Myocyte (in vitro differentiated cells): ENCODE results near the gene PIP4K2C. TPM values are rescaled to one million over a fixed set of nuclear protein-coding genes. Genes with fewer than 3 reads are reported as not detected.
"Not testable (repeated sequence)": the region's sequence is repeated elsewhere in the genome, so short reads cannot be mapped to it uniquely, and the experiment has no call there.

Experiments used
- DNase-seq: peaks from one replicate; pipeline ENCODE4 v3.0.0-alpha.2; 2012; ENCODE audit warnings: low read depth
- total RNA-seq: library from RNA; depleted of rRNA; stranded (reverse); fragments of >200 nt; gene quantifications from 2 replicates; pipeline ENCODE4 v1.2.3, GENCODE V29; 2014

PIP4K2C gene
- total RNA-seq, 1 donor from 2014 or later: 15.4 TPM

DNA sequence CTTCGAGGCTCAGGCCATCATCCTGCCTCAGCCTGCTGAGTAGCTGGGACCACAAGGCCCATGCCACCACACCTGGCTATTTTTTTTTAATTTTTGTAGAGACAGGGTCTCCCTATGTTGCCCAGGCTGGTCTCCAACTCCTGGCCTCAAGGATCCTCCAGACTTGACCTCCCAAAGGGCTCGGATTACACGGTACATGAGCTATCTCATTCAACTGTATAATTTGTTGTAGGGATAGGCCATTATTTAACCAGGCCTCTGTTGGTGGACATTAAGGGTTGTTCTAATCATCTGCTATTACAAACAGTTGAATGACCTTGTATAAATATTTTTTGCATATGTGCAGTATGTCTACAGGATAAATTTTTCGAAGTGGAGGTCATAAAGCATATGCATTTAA is 32.1 kb upstream of the PIP4K2C start:
- DNase-seq: no peak

DNA sequence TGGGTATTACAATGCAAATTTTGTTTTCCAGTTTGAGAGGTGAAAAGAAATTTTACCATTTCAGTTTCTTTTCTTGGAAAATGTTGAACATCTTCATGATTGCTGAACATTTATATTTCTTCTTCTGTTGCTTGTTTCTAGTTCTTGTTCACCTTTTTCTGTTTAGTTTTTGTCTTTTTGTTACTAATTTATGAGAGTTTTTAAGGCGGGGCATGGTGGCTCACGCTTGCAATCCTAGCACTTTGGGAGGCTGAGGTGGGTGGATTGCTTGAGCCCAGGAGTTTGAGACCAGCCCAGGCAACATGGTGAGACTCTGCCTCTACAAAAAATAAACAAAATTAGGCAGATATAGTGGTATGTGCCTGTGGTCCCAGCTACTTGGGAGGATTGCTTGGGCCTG is 30.5 kb upstream of the PIP4K2C start:
- no peak for DNase-seq

DNA sequence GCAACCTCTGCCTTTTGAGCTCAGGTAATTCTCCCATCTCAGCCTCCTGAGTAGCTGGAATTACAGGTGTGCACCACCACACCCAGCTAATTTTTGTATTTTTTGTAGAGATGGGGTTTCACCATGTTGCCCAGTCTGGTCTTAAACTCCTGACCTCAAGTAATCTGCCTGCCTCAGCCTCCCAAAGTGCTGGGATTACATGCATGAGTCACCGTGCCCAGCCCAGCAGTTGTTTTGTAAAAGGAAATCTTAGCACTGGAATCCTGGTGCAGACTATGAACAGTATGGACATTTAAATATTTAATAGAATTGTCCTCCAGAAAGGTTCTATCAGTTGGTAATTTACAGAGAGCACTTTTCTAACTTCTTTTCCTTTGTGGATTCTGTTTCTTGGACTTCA is 29.9 kb upstream of the PIP4K2C start:
- DNase-seq: peak; percentile 38

DNA sequence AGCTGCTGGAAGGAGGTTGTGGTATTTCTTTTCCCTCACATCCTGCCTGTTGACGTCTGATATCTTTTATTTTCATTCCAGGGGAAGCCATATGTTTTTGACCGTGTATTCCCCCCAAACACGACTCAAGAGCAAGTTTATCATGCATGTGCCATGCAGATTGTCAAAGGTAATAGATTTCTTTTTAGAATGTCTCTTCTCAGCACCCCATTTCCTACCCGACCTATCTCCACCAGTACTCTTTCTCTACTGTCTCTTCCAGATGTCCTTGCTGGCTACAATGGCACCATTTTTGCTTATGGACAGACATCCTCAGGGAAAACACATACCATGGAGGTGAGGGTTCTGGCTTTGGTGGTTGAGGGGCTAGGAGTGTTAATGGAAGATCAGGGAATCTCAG is 27.6 kb upstream of the PIP4K2C start:
- DNase-seq: no peak

DNA sequence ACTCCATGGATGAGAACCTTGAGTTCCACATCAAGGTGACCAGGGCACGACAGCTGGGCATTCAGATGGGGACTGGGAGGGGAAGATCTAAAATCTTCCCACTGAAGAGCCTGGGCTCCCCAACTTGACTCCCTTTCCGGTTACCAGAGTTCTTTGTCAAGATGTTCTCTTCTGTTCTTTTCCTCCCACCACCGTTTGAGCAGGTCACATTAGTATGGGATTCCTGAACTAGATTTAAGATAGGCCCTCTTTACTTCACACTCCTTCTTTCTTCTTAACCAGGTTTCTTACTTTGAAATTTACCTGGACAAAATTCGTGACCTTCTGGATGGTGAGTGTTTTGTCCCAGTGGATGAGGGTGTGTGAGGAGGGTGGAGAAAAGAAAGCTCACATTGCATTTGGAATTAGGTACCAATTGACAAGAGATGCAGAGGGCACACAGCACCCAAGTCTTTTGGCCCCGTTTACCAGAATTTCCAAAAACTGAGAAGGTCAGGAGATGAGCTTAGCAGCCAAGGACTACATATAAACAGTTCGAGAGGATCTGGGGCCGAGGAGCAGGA is 26.7 kb upstream of the PIP4K2C start:
- no peak for DNase-seq

DNA sequence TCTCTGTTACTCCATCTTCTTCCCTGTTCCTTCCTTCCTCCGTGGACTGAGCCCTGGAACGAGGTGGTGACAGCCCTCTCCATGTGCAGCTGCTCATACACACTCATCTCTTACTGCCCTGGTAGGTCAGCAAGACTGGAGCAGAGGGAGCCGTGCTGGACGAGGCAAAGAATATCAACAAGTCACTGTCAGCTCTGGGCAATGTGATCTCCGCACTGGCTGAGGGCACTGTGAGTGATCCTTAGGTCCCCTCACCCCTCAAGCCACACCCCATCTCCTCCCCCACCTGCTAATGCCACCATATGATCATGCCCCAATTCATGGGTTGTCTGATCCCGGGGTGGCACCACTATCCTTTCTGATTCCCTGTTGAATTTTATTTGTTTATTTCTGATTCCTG is 22.2 kb upstream of the PIP4K2C start:
- DNase-seq: no peak

DNA sequence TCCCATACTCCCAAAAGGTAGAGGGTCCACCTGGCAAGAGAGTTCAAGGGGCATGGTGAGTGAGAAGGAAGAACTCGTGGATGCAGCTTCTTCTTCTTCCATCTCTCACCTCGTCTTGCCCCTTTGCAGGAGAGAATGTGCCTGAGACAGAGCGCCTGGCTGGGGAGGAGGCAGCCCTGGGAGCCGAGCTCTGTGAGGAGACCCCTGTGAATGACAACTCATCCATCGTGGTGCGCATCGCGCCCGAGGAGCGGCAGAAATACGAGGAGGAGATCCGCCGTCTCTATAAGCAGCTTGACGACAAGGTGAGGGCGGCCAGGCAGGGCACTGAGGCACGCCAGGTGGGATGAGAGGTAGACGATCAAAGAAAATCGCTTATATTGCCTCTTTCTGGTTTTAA is 21.1 kb upstream of the PIP4K2C start:
- DNase-seq: no peak

DNA sequence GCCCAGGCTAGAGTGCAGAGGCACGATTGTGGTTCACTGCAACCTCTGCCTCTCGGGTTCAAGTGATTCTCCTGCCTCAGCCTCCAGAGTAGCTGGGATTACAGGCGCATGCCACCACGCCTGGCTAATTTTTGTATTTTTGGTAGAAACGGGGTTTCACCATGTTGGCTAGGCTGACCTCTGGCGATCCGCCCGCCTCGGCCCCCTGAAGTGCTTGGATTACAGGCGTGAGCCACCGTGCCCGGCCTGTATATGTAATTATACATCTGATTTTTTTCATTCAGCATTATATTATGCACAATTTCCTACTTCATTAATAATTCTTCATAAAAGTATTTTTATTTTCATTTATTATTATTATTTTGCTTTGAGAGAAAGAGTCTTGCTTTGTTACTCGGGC is 20.6 kb upstream of the PIP4K2C start:
- DNase-seq: not testable (repeated sequence)

DNA sequence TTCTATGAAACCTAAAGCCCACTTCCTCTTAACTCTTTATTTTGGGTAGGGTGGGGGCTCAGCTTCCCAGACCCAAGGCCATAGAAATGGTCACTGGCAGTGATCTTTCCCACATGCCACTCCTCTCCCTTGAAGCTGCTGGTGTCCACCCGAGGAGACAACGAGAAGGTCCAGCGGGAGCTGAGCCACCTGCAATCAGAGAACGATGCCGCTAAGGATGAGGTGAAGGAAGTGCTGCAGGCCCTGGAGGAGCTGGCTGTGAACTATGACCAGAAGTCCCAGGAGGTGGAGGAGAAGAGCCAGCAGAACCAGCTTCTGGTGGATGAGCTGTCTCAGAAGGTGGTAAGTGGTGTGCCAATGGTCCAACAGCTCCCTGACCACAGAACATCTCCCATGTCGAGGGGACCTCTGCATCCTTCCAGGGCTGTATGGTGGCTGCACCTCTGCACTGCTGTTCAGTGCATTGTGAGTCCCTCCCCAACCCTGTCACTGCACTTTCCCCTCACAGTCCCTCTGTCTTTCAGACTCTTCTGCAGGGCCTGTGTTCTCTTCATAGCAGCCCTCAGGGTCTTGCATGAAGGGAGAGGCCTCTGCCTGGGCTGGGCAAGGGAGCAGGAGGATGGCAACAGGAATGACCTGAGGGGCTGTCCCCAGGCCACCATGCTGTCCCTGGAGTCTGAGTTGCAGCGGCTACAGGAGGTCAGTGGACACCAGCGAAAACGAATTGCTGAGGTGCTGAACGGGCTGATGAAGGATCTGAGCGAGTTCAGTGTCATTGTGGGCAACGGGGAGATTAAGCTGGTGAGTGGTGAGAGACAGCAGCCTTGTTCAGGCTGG is 18.8 kb upstream of the PIP4K2C start:
- DNase-seq: no peak

DNA sequence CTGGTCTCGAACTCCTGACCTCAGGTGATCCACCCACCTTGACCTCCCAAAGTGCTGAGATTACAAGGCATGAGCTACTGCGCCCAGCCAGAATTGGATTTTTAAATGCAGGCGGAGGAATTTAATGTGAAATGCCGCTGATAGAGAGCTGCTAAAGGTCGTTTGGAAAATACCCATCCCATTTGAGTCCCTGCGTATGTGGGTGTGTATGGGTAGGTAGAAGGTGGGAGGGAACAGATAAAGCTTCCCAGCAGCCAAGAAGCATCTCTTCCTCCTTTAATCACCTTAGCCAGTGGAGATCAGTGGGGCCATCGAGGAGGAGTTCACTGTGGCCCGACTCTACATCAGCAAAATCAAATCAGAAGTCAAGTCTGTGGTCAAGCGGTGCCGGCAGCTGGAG is 16.2 kb upstream of the PIP4K2C start:
- DNase-seq: no peak

DNA sequence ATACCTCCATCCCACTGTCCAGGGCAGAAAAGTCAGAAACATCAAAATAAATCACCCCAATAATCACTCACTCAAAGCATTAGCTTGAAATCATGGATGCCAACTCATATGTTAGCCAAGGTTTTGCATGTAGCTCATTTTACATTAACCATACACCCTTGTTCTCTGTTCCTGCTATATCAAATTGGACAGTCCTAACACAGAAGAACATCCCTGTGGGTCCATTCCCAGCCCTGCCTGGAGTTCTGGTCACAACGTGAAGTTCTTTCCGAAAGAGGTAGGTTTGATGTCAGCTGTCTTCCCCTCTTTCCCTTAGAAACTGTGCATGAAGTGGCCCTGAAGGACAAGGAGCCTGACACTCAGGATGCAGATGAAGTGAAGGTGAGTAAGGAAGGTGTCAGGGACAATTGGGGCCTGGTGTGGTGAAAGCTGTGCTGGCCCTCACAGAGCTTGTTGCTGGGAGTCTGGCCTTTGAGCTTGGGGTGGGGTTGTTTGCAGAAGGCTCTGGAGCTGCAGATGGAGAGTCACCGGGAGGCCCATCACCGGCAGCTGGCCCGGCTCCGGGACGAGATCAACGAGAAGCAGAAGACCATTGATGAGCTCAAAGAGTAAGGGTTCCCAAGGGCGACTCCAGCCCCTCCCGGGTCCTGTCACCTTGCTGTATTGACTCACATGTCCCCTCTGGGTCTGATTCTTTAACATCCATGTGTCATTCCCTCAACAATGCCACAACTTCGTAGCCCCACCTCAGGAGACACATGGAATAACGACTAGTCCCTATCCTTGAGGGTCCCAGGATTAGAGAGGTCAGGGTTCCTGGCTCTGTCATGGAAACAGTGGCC is 15.0 kb upstream of the PIP4K2C start:
- no peak for DNase-seq

DNA sequence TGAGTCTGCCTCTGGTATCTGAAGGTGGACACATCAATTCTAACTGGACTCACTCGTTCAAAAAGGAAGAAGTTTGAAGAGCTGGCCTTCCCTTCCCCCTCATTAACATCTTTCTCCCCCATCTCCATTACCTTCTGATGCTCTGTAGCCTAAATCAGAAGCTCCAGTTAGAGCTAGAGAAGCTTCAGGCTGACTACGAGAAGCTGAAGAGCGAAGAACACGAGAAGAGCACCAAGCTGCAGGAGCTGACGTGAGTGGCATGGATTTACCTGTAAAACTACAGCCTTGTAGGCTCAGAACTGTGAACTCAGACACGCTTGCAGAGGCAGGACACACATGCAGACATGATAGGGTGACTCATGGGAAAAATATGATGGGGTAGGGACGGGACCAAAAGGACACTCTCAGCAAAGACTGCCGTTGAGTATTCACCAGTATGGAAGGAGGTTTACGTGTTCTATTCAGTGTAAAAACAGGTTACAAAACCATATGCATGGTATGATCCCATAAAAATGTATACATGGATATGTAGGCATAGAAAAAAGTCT is 14.3 kb upstream of the PIP4K2C start:
- DNase-seq: no peak

DNA sequence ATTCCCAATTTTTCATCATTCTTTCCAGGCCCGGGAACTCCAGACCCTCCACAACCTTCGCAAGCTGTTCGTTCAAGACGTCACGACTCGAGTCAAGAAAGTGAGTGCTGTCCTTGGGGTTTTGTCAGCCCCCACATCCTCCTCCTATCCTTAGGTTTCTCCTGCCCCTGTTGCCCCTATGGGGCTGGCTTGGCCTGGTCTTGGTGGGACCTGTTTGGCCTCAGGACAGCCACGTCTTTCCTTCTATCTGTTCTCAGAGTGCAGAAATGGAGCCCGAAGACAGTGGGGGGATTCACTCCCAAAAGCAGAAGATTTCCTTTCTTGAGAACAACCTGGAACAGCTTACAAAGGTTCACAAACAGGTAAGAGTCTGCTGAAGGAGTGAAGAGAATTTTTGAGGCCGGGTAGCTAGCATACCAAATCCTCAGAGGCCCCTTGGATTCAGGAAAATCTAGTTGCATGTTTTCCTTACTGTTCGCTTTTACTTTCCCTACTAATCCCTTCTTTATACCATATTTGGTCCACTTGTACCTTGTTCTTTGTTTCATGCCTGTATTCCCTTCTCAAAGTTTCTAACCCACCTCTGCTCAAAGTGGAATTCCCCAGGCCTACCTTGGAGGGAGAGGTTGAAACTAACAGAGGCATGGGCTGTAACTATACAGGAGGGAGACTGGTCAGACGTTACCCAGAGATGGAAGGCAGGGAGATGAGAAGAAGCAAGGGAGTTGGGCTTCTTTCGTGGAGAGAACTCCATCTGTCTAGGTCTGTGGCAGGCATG is 12.8 kb upstream of the PIP4K2C start:
- DNase-seq: no peak

DNA sequence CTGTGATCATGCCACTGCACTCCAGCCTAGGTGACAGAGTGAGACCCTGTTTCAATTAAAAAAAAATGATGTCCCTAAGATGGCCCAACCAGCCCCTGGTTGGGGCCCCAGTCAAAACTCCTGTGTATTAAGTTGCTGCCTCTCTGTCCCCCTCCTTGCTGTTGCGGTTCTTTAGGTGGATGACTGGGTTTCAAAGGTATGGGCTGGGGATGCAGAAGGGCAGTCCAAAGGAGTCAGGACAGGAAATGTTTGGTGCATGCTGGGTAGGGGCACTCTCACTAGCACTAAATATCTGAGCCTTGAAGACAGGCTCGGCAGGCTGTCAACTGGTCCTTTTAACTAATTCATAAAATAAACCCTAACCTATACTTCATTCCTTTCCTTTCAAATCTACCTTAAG is 12.0 kb upstream of the PIP4K2C start:
- DNase-seq: no peak

DNA sequence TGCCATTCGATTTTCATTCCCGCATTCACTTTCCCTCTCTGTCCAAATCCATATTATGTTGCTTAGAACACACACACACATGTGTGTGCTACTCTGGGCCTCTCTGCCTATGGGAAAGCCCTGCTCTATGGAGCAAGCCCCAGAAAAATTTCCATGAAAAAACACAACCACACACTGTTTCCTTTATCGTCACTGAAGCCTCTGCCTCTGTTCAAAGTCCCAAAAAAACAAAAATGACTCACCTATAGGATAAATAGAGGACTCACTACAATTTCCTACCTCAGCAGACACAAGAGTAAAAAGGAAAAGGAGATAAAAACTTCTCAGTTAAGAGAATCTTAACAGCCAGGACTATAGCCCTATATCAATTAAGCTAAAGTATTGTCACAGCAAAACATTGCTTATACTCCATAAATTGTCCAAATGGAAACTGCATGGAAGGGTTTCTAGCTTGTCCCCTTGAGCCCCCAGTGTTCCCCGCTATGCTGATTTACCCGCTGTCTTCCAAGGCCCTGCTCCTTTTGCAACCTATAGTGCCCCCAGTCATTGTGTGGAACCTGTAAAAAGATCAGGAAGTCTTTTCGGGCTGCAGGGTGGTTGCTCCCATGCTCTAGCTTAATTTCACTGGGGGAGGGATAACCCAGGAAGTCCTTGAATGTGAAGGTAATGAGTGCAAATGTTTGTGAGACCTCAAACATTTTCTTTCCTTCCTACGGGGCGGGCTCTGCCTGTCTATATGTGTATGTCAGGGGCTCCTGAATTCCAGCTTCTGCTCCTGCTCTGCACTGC is 11.1 kb upstream of the PIP4K2C start:
- no peak for DNase-seq

DNA sequence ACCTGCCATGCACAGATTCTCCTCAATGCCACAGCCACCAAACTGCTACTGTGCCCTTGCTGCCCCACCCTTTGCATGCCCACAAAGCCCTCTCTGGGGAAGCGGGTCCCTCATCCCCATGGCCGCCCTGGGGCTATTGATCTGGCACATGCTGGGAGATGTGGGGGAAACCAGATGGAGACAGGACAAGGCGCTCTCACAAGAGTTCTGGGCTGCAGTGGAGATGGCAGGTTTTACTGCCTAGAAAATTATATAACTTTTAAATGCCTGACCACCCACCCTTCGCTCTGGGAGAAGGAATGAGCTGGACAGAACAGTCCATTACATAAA is 10.6 kb upstream of the PIP4K2C start:
- no peak for DNase-seq

DNA sequence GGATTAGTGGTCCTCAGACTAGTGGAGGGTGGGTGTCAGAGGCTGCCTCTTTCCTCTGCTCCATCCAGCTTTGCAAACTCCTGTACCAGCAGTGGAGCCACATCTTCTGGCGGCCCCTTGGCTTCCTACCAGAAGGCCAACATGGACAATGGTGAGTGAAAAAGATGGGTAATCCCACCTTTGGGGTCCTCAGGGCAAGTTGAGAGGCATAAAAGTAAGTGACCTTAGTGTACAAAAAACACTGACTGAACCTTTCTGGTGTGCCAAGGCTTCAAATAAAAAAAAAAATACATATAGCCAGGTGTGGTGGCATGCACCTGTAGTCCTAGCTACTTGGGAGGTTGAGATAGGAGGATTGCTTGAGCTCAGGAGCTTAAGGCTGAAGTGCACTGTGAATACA is 9.2 kb upstream of the PIP4K2C start:
- DNase-seq: no peak

DNA sequence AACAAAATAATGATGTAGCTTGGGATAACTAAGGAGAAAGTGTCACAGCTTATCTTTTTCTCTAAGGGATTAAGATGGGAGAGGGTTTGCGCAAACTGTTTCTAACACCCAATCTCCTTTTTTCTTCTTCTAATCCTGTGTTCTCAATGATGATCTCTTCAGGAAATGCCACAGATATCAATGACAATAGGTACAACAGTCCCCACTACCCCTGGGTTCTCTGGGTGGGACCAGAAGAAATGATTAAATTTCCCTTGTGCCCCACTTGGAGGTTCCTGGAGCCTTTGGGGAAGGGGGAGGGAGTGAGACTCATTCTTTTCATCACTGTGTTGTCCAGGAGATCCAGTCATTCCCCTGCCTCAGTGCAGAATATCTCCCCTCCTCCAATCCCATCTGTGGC is 8.6 kb upstream of the PIP4K2C start:
- no peak for DNase-seq

DNA sequence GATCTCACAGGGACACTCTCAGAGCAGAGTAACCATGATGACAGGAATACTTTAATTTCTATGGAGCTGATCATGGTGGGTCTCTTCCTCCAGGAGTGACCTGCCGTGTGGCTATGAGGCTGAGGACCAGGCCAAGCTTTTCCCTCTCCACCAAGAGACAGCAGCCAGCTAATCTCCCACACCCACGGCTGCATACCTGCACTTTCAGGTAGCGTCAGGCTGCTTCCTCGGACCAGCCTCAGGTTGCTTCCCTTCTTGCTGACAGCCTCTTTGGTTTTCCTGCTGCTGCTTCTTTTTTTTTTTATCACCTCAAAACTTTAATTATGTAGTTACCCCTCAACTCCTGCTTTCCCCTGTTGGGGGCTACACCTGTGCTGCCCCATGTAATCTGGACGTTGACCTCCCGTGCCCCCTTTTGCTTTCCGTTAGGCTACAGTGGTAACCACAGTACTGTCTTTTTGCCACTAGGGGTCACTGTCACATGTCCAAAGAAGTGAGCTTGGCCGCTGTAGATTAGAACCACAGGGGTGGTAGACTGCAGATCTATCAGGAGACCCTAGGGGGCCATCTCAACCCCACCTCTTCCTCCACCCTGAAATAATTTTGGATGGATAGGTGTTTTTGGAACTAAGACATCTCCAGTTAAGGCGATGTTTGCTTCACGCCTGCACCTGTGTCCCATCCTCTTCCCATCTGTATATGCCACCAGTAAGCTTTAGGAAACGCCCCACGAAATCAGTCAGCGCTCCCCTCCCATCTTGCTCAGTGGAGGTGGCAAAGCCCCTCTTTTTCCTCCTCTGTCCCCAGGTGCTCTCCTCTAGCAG is 7.8 kb upstream of the PIP4K2C start:
- peak; percentile 84 for DNase-seq

DNA sequence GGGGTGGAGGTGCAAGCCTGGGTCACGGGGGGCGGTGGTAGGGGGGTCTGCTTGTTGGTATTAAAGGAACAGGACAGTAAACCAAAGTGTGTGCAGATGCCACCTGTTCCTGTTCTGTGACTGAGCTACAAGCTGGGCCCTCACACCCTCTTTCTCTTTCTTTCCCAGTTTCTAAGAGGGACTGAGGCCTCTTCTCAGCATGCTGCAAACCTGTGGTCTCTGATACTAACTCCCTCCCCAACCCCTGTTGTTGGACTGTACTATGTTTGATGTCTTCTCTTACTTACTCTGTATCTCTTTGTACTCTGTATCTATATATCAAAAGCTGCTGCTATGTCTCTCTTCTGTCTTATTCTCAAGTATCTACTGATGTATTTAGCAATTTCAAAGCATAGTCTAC is 6.9 kb upstream of the PIP4K2C start:
- no peak for DNase-seq
